Measurements from ENCODE around the gene GARIN5A.

DNA sequence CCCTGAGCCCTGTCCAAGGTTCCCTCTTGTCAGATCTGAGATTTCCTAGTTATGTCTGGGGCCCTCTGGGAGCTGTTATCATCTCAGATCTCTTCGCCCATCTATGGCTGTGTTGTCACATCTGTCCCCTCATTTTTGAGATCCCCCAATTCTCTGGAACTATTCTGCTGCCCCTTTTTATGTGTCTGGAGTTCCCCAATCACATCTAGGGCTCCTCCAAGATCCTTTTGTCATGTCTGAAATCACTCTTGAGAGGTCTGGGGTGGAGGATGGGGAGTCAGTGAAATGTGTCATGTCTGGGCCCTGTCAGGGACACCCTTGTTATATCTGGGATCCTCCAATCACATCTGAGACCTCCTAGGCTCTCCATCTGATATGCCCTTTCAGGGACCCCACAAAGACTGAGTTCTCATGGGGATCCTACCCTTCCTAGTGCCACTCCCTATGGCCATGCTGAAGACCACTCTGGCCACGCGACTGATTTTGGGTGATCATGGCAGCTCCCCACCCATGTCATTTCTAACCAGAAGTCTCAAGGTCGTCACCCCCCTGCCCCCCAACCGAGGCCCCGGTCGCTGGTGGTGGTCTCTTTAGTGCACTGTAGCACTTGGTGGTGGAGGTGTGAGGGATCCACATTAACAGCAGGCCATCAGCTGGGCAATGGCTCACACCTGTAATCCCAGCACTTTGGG is 47.7 kb downstream of the GARIN5A start:
- TF ChIP-seq, protein P1, sequence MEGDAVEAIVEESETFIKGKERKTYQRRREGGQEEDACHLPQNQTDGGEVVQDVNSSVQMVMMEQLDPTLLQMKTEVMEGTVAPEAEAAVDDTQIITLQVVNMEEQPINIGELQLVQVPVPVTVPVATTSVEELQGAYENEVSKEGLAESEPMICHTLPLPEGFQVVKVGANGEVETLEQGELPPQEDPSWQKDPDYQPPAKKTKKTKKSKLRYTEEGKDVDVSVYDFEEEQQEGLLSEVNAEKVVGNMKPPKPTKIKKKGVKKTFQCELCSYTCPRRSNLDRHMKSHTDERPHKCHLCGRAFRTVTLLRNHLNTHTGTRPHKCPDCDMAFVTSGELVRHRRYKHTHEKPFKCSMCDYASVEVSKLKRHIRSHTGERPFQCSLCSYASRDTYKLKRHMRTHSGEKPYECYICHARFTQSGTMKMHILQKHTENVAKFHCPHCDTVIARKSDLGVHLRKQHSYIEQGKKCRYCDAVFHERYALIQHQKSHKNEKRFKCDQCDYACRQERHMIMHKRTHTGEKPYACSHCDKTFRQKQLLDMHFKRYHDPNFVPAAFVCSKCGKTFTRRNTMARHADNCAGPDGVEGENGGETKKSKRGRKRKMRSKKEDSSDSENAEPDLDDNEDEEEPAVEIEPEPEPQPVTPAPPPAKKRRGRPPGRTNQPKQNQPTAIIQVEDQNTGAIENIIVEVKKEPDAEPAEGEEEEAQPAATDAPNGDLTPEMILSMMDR (IDR thresholded peaks at IDR 0.05): no peak
- TF ChIP-seq POLR2A (IDR thresholded peaks at IDR 0.05) (no peak), POLR2AphosphoS5 (IDR thresholded peaks at IDR 0.05; ENCODE audit: insufficient read depth in 1 of 2, low read depth in 1 of 2) (no peak)
